HepG2 (cell line): ENCODE measurements around the gene CASTOR1. TPM values are rescaled to one million over a fixed set of nuclear protein-coding genes. Genes with fewer than 3 reads are reported as not detected.

Experiments
- CEBPG ChIP-seq: IDR thresholded peaks from 2 replicates; pipeline ENCODE4 v1.6.1; 2016
- CREB3 ChIP-seq: sonication (generic); formaldehyde crosslinking; IDR thresholded peaks from 2 replicates; pipeline ENCODE4 v1.5.0; 2020; ENCODE audit warnings: missing genetic modification reagents
- E2F2 ChIP-seq: sonication (generic); formaldehyde crosslinking; IDR thresholded peaks from 2 replicates; pipeline ENCODE4 v1.4.0; 2020; ENCODE audit warnings: missing genetic modification reagents, borderline replicate concordance
- EEA1 ChIP-seq: sonication (generic); formaldehyde crosslinking; IDR thresholded peaks from 2 replicates; pipeline ENCODE4 v1.5.1; 2020; ENCODE audit warnings: mild to moderate bottlenecking, missing genetic modification reagents, borderline replicate concordance
- HNF4G ChIP-seq, 2 experiments: sonication (generic) in 1 of 2; formaldehyde crosslinking in 1 of 2; IDR thresholded peaks; 2 replicates each; pipeline versions ENCODE4 v1.4.0 to v1.6.1; 2011 to 2020; ENCODE audit warnings: borderline replicate concordance in 2 of 2, low read depth in 2 of 2, mild to moderate bottlenecking in 2 of 2, low read length in 1 of 2, missing genetic modification reagents in 1 of 2, moderate library complexity in 1 of 2
- IKZF5 ChIP-seq: IDR thresholded peaks from 2 replicates; pipeline ENCODE4 v1.6.1; 2018; ENCODE audit warnings: missing genetic modification reagents, mild to moderate bottlenecking, missing compliant biosample characterization
- NFYB ChIP-seq: sonication (generic); formaldehyde crosslinking; IDR thresholded peaks from 2 replicates; pipeline ENCODE4 v1.4.0; 2020; ENCODE audit warnings: missing genetic modification reagents
- PATZ1 ChIP-seq: sonication (generic); formaldehyde crosslinking; IDR thresholded peaks from 2 replicates; pipeline ENCODE4 v1.4.0; 2020; ENCODE audit warnings: missing genetic modification reagents
- ZFP41 ChIP-seq: sonication (generic); formaldehyde crosslinking; IDR thresholded peaks from 2 replicates; pipeline ENCODE4 v1.4.0; 2020; ENCODE audit warnings: mild to moderate bottlenecking, missing genetic modification reagents, borderline replicate concordance
- ZNF687 ChIP-seq: sonication (generic); formaldehyde crosslinking; IDR thresholded peaks from 2 replicates; pipeline ENCODE4 v1.5.1; 2020; ENCODE audit warnings: mild to moderate bottlenecking, missing genetic modification reagents, moderate library complexity
- polyA plus RNA-seq, 8 experiments: library from polyadenylated mRNA; depleted of rRNA in 3 of 8; stranded (reverse) in 7 of 8; unstranded in 1 of 8; fragments of >200 nt; fragmentation: Illumina TruSeq in 4 of 8; extraction: Trizol in 4 of 8; gene quantifications; 2 replicates each; pipeline versions ENCODE4 v1.2.1 to v1.2.3, GENCODE V29; 2011 to 2016; ENCODE audit warnings: low read depth in 4 of 8, missing spikeins in 1 of 8, mixed read lengths in 1 of 8; ENCODE audit not compliant: insufficient read depth in 1 of 8
- total RNA-seq, 5 experiments: library from RNA; depleted of rRNA; stranded (reverse); fragments of >200 nt; fragmentation: Illumina TruSeq; extraction: Trizol; gene quantifications; 2 replicates each; pipeline ENCODE4 v1.2.3, GENCODE V29; 2016; ENCODE audit warnings: low read depth in 1 of 5

Gene CASTOR1
- total and polyA plus RNA-seq, 2 of the 13 experiments (the other 11 are each of a cell fraction or from before 2014, with no cell fraction given): 2.6 to 4.4 TPM

- TF ChIP-seq ZFP41 (CRISPR knock-in tag) (no peak), NFYB (CRISPR knock-in tag) (no peak), PATZ1 (CRISPR knock-in tag) (peak; percentile 39; the same call in 1 of the 2 replicates), ZNF687 (CRISPR knock-in tag) (peak; percentile 51; the same call in 1 of the 2 replicates), HNF4G (IDR thresholded peaks at IDR 0.05; ENCODE audit: borderline replicate concordance, low read depth, low read length) (no peak), HNF4G (CRISPR knock-in tag; IDR thresholded peaks at IDR 0.05; ENCODE audit: borderline replicate concordance, low read depth) (0 out of 2 replicates have a peak, but pooled peaks have one; percentile 18), E2F2 (no peak), EEA1 (no peak), CEBPG (CRISPR knock-in tag) (no peak), IKZF5 (no peak), CREB3 (CRISPR knock-in tag) (no peak)
Measured at GRCh38 chr22:30287648-30288418, 1.5 kb downstream of the CASTOR1 start (continued).
